Keratinocyte (primary cell): ENCODE measurements around the gene AGTPBP1. TPM values are rescaled to one million over a fixed set of nuclear protein-coding genes. Genes with fewer than 3 reads are reported as not detected.

ENCODE experiments used
- DNase-seq: peaks from one replicate; pipeline ENCODE4 v3.0.0-alpha.2; 2011; ENCODE audit warnings: low read depth, missing footprints, low spot score
- FAIRE-seq: peaks from 2 replicates; lab custom pipeline; 2011; peaks lifted over from hg19 to GRCh38; lab: Jason Lieb, UNC
- H2AFZ ChIP-seq: 2 replicates; pipeline ENCODE4 v1.6.0; 2012; ENCODE audit warnings: low read length, control low read depth, inconsistent platforms; ENCODE audit not compliant: control insufficient read depth
- H3K27ac ChIP-seq: 2 replicates; pipeline ENCODE4 v1.5.1; 2011; ENCODE audit warnings: low read length; ENCODE audit not compliant: control insufficient read depth, insufficient read depth
- H3K27me3 ChIP-seq: 3 replicates; pipeline ENCODE4 v1.6.0; 2011; ENCODE audit warnings: low read length; ENCODE audit not compliant: control insufficient read depth, insufficient read depth; ENCODE audit errors: extremely low read depth
- H3K36me3 ChIP-seq, 2 experiments: 2 replicates in 1 of 2; 3 replicates in 1 of 2; pipeline ENCODE4 v1.5.1; 2011; ENCODE audit warnings: low read length in 2 of 2, mild to moderate bottlenecking in 1 of 2; ENCODE audit not compliant: control insufficient read depth in 2 of 2, insufficient read depth in 2 of 2; ENCODE audit errors: extremely low read depth in 1 of 2
- H3K4me1 ChIP-seq: 3 replicates; pipeline ENCODE4 v1.5.1; 2011; ENCODE audit warnings: low read length; ENCODE audit not compliant: control insufficient read depth, insufficient read depth; ENCODE audit errors: extremely low read depth
- H3K4me2 ChIP-seq: 3 replicates; pipeline ENCODE4 v1.6.0; 2011; ENCODE audit warnings: low read depth, low read length; ENCODE audit not compliant: control insufficient read depth, insufficient read depth; ENCODE audit errors: extremely low read depth
- H3K4me3 ChIP-seq, 3 experiments: fragments of 200-600 bp in 1 of 3; sonication (generic) in 1 of 3; 2 replicates in 2 of 3; 3 replicates in 1 of 3; pipeline ENCODE4 v1.5.1; 2011 to 2016; ENCODE audit warnings: low read length in 3 of 3, mild to moderate bottlenecking in 3 of 3, control low read depth in 2 of 3, inconsistent platforms in 1 of 3, low read depth in 1 of 3, mixed read lengths in 1 of 3, mixed run types in 1 of 3, moderate library complexity in 1 of 3; ENCODE audit not compliant: control insufficient read depth in 2 of 3, insufficient read depth in 2 of 3; ENCODE audit errors: extremely low read depth in 1 of 3
- H3K79me2 ChIP-seq: 2 replicates; pipeline ENCODE4 v1.6.0; 2012; ENCODE audit warnings: low read length; ENCODE audit not compliant: control insufficient read depth, insufficient read depth
- H3K9ac ChIP-seq: 3 replicates; pipeline ENCODE4 v1.6.0; 2011; ENCODE audit warnings: low read length; ENCODE audit not compliant: control insufficient read depth, insufficient read depth; ENCODE audit errors: extremely low read depth
- H3K9me1 ChIP-seq: 3 replicates; pipeline ENCODE4 v1.6.0; 2011; ENCODE audit warnings: low read length; ENCODE audit not compliant: control insufficient read depth, insufficient read depth; ENCODE audit errors: extremely low read depth
- H3K9me3 ChIP-seq: 2 replicates; pipeline ENCODE4 v1.5.1; 2012; ENCODE audit warnings: low read depth, low read length; ENCODE audit not compliant: control insufficient read depth
- H4K20me1 ChIP-seq: 3 replicates; pipeline ENCODE4 v1.6.0; 2011; ENCODE audit warnings: low read length; ENCODE audit not compliant: control insufficient read depth, insufficient read depth; ENCODE audit errors: extremely low read depth
- EZH2 ChIP-seq: IDR thresholded peaks from one replicate; pipeline ENCODE4 v1.6.1; 2012; ENCODE audit warnings: inconsistent platforms, mild to moderate bottlenecking, low read length, moderate library complexity
- dilution Hi-C: fragments of 300-500 bp; cut with MboI; formaldehyde crosslinking; loops from one replicate; pipeline ENCODE4 v1.7.0; 2020; ENCODE audit warnings: low sequenced_read_pairs; ENCODE audit not compliant: extremely low pct_ligation_motif_present
- polyA plus RNA-seq, 5 experiments: library from polyadenylated mRNA; depleted of rRNA in 3 of 5; stranded (reverse) in 3 of 5; stranded (forward) in 1 of 5; unstranded in 1 of 5; fragments of >200 nt; gene quantifications; 1 replicate in 1 of 5; 2 replicates in 3 of 5; 3 replicates in 1 of 5; pipeline versions ENCODE4 v1.2.1 to v1.2.3, GENCODE V29; 2011 to 2012; ENCODE audit warnings: missing spikeins in 2 of 5, low read depth in 1 of 5, low replicate concordance in 1 of 5
- TF ChIP-seq, protein P1 (sequence below), 3 experiments: IDR thresholded peaks in 1 of 3; conservative IDR thresholded peaks in 1 of 3; optimal IDR thresholded peaks in 1 of 3; 2 replicates in 2 of 3; 3 replicates in 1 of 3; pipeline versions ENCODE3 to v1.5.1; 2011; ENCODE audit warnings: low read length in 3 of 3, mild to moderate bottlenecking in 3 of 3, moderate library complexity in 2 of 3, control low read depth in 1 of 3, inconsistent platforms in 1 of 3; ENCODE audit not compliant: insufficient read depth in 2 of 3; ENCODE audit errors: extremely low read depth in 1 of 3

AGTPBP1 gene
- polyA plus RNA-seq, 1 donor (not counting 4 experiments of a cell fraction or from before 2014, with no cell fraction given): 11.1 TPM

DNA sequence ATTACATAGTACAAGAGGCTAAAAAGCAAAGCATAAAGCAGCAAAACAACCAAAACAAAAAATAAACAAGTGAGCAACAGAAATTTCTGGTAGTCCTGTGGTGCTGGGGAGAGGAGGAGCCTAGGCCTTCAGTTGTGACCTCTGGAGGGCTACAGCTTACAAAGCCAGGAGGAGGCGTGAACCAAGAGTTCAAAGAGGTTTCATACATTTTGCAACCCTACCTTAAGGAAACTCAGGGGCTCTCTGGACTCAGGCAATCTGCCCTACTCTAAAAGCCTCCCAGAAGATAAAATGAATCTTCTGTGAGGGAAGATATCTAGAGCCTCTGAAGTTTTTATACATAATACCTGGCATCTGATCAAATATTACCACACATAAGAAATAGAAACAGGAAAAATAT, 187.4 kb downstream of the AGTPBP1 start:
- dilution Hi-C loops: no loop called here

DNA sequence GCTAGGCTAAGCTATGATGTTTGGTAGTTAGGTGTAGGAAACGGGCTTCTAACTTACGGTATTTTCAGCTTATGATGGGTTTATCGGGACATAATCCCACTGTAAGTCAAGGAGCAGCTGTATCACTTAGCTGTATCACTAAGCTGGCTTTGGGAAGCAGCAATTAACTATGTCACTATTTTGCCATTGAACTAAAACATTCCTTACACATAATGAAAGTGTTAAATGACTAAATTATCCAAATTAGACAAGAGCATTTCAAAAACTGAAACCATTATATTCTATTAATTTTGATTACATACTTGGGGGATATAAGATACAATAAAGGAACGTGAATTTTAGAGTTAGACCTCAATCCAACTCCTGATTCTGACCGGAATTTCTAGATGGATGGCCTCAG, 188.3 kb downstream of the AGTPBP1 start:
- DNase-seq (no peak), FAIRE-seq (no peak)
- no peaks in the 10 kb centered on the region for H4K20me1 ChIP-seq
- no peak overlapping the region for H3K27ac ChIP-seq
- no peaks in the 10 kb centered on the region for H3K27me3 ChIP-seq
- H3K9ac ChIP-seq: no peak overlapping the region
- dilution Hi-C loops: no loop called here
- H3K4me2 ChIP-seq: no peak overlapping the region
- no peaks in the 10 kb centered on the region for H3K4me1 ChIP-seq
- TF ChIP-seq, protein P1, sequence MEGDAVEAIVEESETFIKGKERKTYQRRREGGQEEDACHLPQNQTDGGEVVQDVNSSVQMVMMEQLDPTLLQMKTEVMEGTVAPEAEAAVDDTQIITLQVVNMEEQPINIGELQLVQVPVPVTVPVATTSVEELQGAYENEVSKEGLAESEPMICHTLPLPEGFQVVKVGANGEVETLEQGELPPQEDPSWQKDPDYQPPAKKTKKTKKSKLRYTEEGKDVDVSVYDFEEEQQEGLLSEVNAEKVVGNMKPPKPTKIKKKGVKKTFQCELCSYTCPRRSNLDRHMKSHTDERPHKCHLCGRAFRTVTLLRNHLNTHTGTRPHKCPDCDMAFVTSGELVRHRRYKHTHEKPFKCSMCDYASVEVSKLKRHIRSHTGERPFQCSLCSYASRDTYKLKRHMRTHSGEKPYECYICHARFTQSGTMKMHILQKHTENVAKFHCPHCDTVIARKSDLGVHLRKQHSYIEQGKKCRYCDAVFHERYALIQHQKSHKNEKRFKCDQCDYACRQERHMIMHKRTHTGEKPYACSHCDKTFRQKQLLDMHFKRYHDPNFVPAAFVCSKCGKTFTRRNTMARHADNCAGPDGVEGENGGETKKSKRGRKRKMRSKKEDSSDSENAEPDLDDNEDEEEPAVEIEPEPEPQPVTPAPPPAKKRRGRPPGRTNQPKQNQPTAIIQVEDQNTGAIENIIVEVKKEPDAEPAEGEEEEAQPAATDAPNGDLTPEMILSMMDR (optimal IDR thresholded peaks at IDR 0.05 in 1 of 3, IDR thresholded peaks at IDR 0.05 in 1 of 3, conservative IDR thresholded peaks at IDR 0.05 in 1 of 3; ENCODE audit: extremely low read depth in 1 of 3, insufficient read depth in 2 of 3, low read length in 3 of 3): no peak
- no peak for TF ChIP-seq EZH2
- no peaks in the 10 kb centered on the region for H3K9me1 ChIP-seq
- H3K79me2 ChIP-seq: no peaks in the 10 kb centered on the region
- H2AFZ ChIP-seq: no peak overlapping the region
- H3K9me3 ChIP-seq: no peaks in the 10 kb centered on the region
- no peaks in the 10 kb centered on the region for H3K36me3 ChIP-seq
- H3K4me3 ChIP-seq: no peak overlapping the region

More for the DNA sequence above, 187.4 kb downstream of the AGTPBP1 start:
- Histone ChIP-seq H3K4me2 (no peak overlapping the region), H3K4me3 (no peak overlapping the region), H4K20me1 (no peaks in the 10 kb centered on the region), H3K27me3 (no peaks in the 10 kb centered on the region), H3K27ac (no peak overlapping the region), H2AFZ (no peak overlapping the region), H3K9me1 (no peaks in the 10 kb centered on the region), H3K9me3 (no peaks in the 10 kb centered on the region), H3K79me2 (no peaks in the 10 kb centered on the region), H3K36me3 (no peaks in the 10 kb centered on the region), H3K9ac (no peak overlapping the region), H3K4me1 (no peaks in the 10 kb centered on the region)
- FAIRE-seq (no peak), DNase-seq (no peak)
- TF ChIP-seq, protein P1 (optimal IDR thresholded peaks at IDR 0.05 in 1 of 3, IDR thresholded peaks at IDR 0.05 in 1 of 3, conservative IDR thresholded peaks at IDR 0.05 in 1 of 3; ENCODE audit: extremely low read depth in 1 of 3, insufficient read depth in 2 of 3, low read length in 3 of 3): no peak
